Activated naive CD4-positive, alpha-beta T cell treated with anti-CD3 and anti-CD28 coated beads, Interleukin-2, amount 50 U/mL, for 24 hours (primary cell): ENCODE results near the gene KLHL4.
"Not testable (repeated sequence)": the region's sequence is repeated elsewhere in the genome, so short reads cannot be mapped to it uniquely, and the experiment has no call there.

Source experiments
- H3K27ac Mint-ChIP-seq: one replicate; pipeline ENCODE4 v1.8.0; 2021; ENCODE audit warnings: mild to moderate bottlenecking, mixed read lengths
- H3K27me3 Mint-ChIP-seq: one replicate; pipeline ENCODE4 v1.8.0; 2021; ENCODE audit warnings: mixed read lengths
- H3K36me3 Mint-ChIP-seq: one replicate; pipeline ENCODE4 v1.8.0; 2021; ENCODE audit warnings: mixed read lengths
- H3K4me1 Mint-ChIP-seq: one replicate; pipeline ENCODE4 v1.8.0; 2021; ENCODE audit warnings: mixed read lengths
- H3K4me3 Mint-ChIP-seq: one replicate; pipeline ENCODE4 v1.8.0; 2021; ENCODE audit warnings: mild to moderate bottlenecking, mixed read lengths
- H3K9me3 Mint-ChIP-seq: one replicate; pipeline ENCODE4 v1.8.0; 2021; ENCODE audit warnings: mixed read lengths

The KLHL4 gene

DNA sequence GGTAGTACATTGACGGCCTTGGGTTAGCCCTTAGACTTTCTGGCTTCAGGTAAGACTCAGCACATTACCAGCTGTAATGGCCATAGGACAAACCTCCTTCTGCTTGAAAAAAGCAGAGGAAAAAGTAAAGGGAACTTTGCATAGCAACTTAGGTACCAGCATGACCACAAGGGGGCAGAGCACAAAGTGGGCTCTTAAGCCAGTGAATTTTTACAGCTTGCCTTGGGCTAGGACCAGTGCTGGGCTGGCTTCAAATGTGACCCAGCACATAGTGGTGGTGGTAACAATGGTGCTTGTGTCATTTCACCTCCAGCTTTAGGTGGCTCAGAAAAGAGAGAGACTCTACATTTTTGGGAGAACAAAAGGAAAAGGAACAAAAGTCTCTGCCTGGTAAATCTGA lies 66.1 kb downstream of the KLHL4 start:
- Mint-ChIP-seq H3K4me3 (no peak overlapping the region), H3K36me3 (no peaks in the 10 kb centered on the region), H3K27ac (no peak overlapping the region), H3K27me3 (no peaks in the 10 kb centered on the region), H3K4me1 (no peaks in the 10 kb centered on the region), H3K9me3 (no peaks in the 10 kb centered on the region)

DNA sequence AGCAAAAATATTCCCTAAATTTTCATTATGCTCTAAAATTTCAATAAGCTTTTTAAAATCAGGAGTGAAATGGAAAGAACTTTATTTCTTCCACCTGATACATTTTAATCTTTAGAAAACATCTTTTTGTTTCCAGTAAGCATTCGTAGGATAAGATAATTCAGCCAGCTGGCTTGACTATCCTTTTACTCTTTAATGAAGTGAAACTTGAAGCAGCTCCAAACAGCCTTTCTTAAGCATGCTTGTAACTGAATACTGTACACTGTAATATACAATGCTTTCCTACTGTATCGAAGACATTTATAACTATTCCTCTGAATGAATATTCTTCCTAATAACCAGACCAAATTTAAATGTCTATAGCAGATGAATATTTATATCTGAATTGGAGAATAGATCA lies 98.8 kb downstream of the KLHL4 start:
- no peaks in the 10 kb centered on the region for H3K36me3 Mint-ChIP-seq
- H3K9me3 Mint-ChIP-seq: no peaks in the 10 kb centered on the region
- H3K4me1 Mint-ChIP-seq: no peaks in the 10 kb centered on the region
- H3K4me3 Mint-ChIP-seq: no peak overlapping the region
- no peak overlapping the region for H3K27ac Mint-ChIP-seq
- H3K27me3 Mint-ChIP-seq: no peaks in the 10 kb centered on the region

DNA sequence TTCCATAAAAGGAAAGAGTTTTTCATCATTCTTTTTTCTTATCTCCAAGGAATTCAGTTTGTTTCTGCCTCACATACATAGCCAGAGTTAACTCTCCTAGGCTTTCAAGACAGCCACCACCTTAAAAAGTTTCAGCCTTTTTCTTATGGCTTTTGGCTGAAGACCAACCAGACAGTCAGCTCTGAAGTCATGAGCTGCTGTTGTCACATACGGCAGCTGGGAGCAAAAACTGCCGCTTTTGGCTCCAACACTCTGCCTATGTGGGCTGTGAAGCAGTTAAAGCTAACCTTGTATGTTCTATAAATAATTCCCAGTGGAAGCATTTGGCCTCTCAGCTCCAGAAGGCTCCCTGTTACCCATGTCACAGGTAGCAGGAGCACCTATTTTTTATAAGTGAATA lies 104.1 kb downstream of the KLHL4 start:
- Mint-ChIP-seq H3K9me3 (no peaks in the 10 kb centered on the region), H3K27me3 (no peaks in the 10 kb centered on the region), H3K4me3 (no peak overlapping the region), H3K27ac (no peak overlapping the region), H3K36me3 (no peaks in the 10 kb centered on the region), H3K4me1 (no peaks in the 10 kb centered on the region)

DNA sequence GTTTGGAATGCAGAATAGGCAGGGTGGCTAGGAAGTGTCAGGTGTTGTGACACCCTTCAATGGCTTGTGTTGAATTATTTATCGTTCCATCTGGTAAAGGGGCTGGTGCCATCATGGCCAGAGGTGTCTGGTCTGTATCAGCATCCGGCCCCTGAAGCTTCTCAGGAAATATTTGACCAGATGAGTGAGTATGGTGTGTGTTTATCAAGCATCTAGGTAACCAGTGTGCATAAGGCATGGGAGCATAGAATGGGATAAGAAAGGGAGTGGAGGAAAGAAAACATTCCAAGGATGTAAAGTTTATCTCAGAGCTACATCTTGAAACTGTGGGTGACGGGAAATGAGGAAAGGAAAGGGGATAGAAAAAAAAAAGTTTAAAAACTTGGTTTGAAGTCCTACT lies 109.4 kb downstream of the KLHL4 start:
- Mint-ChIP-seq H3K4me3 (no peak overlapping the region), H3K4me1 (no peaks in the 10 kb centered on the region), H3K9me3 (no peaks in the 10 kb centered on the region), H3K27me3 (no peaks in the 10 kb centered on the region), H3K36me3 (no peaks in the 10 kb centered on the region), H3K27ac (no peak overlapping the region)

DNA sequence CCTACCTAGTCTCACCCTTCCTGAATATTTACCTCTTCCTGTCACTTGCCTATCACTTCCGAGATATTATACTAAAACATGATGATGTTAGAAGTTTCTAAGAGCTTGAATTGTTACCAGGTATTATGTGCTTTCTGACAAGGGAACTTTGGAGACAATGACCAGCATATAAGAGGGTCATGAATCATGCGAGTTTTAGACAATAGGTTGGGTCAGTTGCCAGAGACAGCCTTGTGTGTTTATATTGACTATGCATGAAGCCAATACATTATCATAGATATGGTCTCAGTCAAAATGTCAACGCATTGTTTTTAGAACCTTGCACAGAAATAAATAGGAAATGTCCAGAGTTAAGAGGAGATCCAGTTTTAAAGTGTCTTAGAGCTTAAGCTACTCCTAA lies 116.8 kb downstream of the KLHL4 start:
- Mint-ChIP-seq H3K9me3 (no peaks in the 10 kb centered on the region), H3K4me1 (no peaks in the 10 kb centered on the region), H3K36me3 (no peaks in the 10 kb centered on the region), H3K4me3 (no peak overlapping the region), H3K27ac (no peak overlapping the region), H3K27me3 (no peaks in the 10 kb centered on the region)

DNA sequence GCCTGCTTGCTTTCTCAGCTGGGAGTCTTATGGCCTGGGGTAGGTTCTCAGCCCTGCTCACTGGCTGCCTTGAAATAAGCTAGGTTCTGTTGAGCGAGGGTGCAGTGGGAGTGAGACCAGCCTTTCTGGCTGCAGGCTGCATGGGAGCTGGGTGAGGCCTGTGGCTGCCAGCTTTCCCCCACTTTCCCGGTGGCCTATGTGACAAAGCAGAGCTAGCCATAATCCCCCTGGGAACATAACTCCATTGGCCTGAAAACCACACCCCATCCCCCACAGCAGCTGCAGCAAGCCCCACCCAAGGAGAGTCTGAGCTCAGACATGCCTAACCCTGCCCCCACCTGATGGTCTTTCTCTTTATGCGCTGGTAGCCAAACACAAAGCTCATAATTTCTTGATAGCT lies 118.9 kb downstream of the KLHL4 start:
- H3K4me3 Mint-ChIP-seq: no peak overlapping the region
- H3K36me3 Mint-ChIP-seq: no peaks in the 10 kb centered on the region
- no peaks in the 10 kb centered on the region for H3K9me3 Mint-ChIP-seq
- H3K4me1 Mint-ChIP-seq: no peaks in the 10 kb centered on the region
- H3K27ac Mint-ChIP-seq: no peak overlapping the region
- H3K27me3 Mint-ChIP-seq: no peaks in the 10 kb centered on the region

DNA sequence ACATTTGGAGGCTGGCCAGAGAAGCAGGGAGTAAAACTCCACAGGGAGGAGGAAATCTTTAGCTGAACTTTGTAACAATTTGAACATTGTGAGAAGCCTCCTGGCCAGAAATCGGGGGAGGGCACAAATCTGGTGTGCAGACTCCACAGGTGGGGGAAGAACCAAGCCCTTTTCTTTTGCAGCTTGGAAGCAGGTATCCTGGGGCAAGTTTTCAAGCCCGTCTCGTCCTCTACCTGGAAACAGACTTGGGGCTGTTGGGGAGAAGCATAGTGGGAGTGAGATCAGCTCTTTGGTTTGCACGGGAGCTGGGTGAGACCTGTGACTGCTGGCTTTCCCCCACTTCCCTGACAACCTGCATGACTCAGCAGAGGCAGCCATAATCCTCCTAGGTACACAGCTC lies 123.8 kb downstream of the KLHL4 start:
- H3K4me1 Mint-ChIP-seq, H3K9me3 Mint-ChIP-seq, H3K36me3 Mint-ChIP-seq, H3K27ac Mint-ChIP-seq, H3K4me3 Mint-ChIP-seq, H3K27me3 Mint-ChIP-seq: not testable (repeated sequence)

DNA sequence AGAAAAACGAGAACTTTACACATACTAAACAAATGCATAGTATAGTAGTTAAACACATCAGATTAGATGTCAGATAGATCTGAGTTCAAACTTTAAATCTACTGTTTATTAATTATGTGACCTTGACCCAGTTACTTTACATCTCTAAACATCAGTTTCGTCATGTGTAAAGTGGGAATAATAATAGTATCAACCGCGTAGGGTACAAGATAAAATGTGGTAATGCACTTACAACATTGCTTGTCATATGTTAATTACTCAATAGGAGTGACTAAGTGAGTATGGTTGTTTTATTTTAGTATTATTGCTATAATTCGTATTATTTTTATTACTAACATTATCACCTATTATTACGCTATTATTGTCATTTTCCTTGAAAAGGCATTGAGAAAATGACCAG lies 144.2 kb downstream of the KLHL4 start:
- Mint-ChIP-seq H3K4me1 (no peaks in the 10 kb centered on the region), H3K27ac (no peak overlapping the region), H3K9me3 (no peaks in the 10 kb centered on the region), H3K4me3 (no peak overlapping the region), H3K36me3 (no peaks in the 10 kb centered on the region), H3K27me3 (no peaks in the 10 kb centered on the region)

DNA sequence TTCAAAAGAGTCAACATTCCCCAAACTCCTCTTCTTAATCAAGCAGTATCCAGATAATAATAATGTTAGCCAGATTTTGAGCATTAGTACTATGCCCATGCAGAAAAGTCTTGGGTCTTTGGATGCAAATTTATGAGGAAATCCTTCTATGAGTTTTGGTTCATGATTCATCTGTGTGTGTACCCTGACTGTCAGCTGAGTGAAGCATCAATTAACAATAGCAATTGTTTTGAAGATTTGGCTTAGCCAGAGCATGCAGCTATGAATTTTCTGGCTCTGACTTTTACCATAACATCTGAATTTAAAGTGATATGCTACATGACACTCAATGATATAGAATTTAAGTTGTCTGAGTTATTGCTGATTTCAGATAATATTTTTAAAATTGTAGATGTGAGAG lies 145.8 kb downstream of the KLHL4 start:
- no peaks in the 10 kb centered on the region for H3K27me3 Mint-ChIP-seq
- H3K4me1 Mint-ChIP-seq: no peaks in the 10 kb centered on the region
- H3K27ac Mint-ChIP-seq: no peak overlapping the region
- no peak overlapping the region for H3K4me3 Mint-ChIP-seq
- no peaks in the 10 kb centered on the region for H3K9me3 Mint-ChIP-seq
- H3K36me3 Mint-ChIP-seq: no peaks in the 10 kb centered on the region

DNA sequence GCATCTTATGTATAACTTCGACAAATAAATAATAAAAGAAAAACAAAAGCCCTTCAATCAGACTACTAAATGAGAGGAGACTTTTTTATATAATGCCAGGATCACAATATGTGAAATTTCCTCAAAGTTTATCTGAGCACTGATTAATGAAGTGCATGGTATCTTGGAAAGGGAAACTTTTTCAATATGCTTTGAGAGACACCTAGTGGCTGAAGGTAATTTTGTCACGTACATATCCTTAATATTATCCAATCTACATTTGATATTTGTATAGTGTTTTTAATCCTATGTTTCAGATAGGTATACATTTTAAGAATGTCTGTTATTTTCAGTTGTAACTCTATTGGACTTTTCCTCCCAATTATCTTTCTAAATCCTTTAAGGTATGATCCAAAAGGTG lies 146.8 kb downstream of the KLHL4 start:
- Mint-ChIP-seq H3K27ac (no peak overlapping the region), H3K36me3 (no peaks in the 10 kb centered on the region), H3K9me3 (no peaks in the 10 kb centered on the region), H3K4me1 (no peaks in the 10 kb centered on the region), H3K4me3 (no peak overlapping the region), H3K27me3 (no peaks in the 10 kb centered on the region)

DNA sequence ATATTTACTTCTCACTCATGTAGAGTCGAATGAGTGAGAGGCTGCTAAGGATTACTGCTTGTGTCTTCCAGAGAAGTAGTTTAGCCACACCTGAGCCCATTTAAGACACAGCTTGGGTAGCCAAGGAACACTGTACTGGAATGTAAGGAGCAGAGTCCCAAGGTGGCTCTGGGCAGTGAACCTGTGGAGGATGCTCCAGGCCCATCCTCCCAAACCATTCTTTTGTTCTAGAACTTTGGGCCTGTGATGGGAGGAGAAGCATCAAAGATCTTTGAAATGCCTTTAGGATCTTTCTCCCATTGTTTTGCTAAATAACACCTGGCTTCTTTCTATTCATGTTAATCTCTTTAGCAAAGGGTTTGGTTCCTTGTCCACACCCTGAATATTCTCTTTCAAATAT lies 162.2 kb downstream of the KLHL4 start:
- no peak overlapping the region for H3K4me3 Mint-ChIP-seq
- no peaks in the 10 kb centered on the region for H3K27me3 Mint-ChIP-seq
- H3K27ac Mint-ChIP-seq: no peak overlapping the region
- no peaks in the 10 kb centered on the region for H3K36me3 Mint-ChIP-seq
- H3K4me1 Mint-ChIP-seq: no peaks in the 10 kb centered on the region
- no peaks in the 10 kb centered on the region for H3K9me3 Mint-ChIP-seq

DNA sequence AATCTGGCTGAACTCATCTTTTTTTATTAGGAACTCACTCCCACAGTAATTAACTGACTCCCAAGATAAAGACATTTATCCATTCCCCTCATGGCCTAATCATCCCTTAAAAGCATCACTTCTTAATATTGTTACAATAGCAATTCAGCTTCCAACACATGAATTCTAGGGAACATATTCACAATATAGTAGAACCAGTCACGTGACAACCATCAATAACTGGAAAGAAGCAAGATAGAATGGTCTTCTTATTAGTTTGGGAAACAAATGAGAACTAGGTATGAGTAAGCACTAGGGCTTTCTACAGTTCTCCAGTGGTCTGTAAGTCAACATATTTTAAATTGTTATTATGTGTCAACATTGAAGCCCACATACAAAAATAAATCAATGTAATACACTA lies 170.1 kb downstream of the KLHL4 start:
- H3K4me3 Mint-ChIP-seq: no peak overlapping the region
- H3K27ac Mint-ChIP-seq: no peak overlapping the region
- no peaks in the 10 kb centered on the region for H3K36me3 Mint-ChIP-seq
- H3K4me1 Mint-ChIP-seq: no peaks in the 10 kb centered on the region
- no peaks in the 10 kb centered on the region for H3K9me3 Mint-ChIP-seq
- H3K27me3 Mint-ChIP-seq: no peaks in the 10 kb centered on the region

DNA sequence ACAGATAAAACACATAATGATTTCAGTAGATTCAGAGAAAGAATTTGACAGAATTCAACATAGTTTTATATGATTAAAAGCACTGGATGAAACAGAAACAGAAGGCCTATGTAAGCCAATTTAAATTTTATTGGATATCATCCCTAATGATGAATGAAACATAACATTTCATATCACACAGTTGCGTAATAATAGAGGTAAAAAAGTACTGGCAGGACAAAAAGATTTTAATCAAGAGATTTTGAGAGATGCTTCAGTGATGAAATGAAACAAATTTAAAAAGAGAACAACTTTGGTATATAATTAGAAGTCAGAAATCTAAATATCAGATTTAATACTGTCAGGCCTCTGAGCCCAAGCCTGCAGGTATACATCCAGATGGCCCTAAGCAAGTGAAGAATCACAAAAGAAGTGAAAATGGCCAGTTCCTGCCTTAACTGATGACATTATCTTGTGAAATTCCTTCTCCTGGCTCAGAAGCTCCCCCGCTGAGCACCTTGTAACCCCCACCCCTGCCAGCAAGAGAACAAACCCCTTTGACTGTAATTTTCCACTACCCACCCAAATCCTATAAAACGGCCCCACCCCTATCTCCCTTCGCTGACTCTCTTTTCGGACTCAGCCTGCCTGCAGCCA lies 170.6 kb downstream of the KLHL4 start:
- H3K4me1 Mint-ChIP-seq, H3K36me3 Mint-ChIP-seq, H3K27me3 Mint-ChIP-seq, H3K4me3 Mint-ChIP-seq, H3K9me3 Mint-ChIP-seq, H3K27ac Mint-ChIP-seq: not testable (repeated sequence)

DNA sequence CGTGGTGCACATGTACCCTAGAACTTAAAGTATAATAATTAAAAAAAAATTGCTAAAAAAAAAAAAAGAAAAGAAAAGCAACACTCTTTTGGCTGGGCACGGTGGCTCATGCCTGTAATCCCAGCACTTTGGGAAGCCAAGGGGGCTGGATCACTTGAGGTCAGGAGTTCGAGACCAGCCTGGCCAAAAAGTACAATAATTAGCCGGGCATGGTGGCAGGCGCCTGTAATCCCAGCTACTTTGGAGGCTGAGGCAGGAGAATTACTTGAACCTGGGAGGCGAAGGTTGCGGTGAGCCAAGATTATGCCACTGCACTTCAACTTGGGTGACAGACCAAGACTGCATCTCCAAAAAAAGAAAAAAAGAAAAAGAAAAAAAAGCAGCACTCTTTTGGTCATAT lies 171.6 kb downstream of the KLHL4 start:
- not testable (repeated sequence) for H3K27ac Mint-ChIP-seq, H3K4me3 Mint-ChIP-seq, H3K9me3 Mint-ChIP-seq, H3K36me3 Mint-ChIP-seq, H3K4me1 Mint-ChIP-seq, H3K27me3 Mint-ChIP-seq

DNA sequence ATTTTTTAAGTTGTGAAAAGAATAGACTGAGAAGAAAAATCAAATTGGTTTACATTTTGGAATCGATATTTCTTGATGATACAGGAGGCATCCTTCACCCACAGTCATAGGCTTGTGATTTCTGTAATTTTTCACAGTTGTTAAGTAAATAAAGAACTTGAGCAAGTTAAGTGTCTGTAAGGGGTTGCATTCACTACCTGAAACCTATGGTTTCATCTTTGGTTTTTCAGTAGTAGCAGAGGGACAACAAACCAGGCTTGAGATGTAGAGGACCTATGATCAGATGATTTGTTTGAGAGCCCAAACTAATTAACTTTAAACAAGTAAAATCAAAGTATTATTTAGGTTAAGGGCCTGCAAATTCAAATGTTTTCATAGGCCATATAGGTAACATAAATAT lies 175.6 kb downstream of the KLHL4 start:
- Mint-ChIP-seq H3K9me3 (no peaks in the 10 kb centered on the region), H3K36me3 (no peaks in the 10 kb centered on the region), H3K4me3 (no peak overlapping the region), H3K4me1 (no peaks in the 10 kb centered on the region), H3K27ac (no peak overlapping the region), H3K27me3 (no peaks in the 10 kb centered on the region)

DNA sequence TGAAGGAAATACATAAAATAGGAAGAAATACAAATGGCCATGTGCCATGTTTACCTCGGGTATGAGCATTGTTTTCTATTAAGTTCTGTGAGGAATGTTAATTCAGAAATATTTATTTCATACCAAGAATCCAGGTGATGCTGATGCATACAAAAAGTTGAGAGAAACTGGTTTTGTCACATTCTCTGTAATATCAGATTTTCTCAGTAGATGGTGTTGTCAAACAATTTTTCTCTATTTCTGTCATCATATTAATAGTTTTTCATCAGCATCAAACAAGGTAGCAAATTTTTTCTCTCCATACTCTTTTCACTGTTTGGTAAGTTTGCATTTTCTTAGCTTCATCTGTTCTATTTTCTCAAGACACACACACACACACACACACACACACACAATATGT lies 179.8 kb downstream of the KLHL4 start:
- Mint-ChIP-seq H3K27ac (no peak overlapping the region), H3K27me3 (no peaks in the 10 kb centered on the region), H3K4me1 (no peaks in the 10 kb centered on the region), H3K9me3 (no peaks in the 10 kb centered on the region), H3K4me3 (no peak overlapping the region), H3K36me3 (no peaks in the 10 kb centered on the region)

DNA sequence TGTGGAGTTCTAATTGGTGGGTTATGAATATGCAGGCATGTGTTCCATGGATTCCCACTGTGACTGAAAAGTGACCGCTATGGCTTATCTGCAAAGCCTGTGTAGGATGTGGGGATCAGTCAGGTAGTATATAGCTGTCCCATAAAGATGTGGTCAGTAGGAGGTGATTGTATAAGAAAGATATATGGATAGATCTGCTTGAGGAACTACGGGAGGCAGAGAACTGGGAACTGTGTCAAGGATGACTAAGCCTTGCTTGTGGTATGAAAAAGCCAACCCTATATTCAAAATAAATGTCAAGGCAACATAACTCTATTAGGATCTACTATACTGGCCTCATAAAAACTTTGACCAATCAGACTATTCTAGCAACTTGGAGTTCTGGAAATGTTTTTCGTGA lies 185.2 kb downstream of the KLHL4 start:
- Mint-ChIP-seq H3K4me3 (no peak overlapping the region), H3K9me3 (no peaks in the 10 kb centered on the region), H3K4me1 (no peaks in the 10 kb centered on the region), H3K27me3 (no peaks in the 10 kb centered on the region), H3K36me3 (no peaks in the 10 kb centered on the region), H3K27ac (no peak overlapping the region)
